Stimulated activated CD8-positive, alpha-beta memory T cell treated with anti-CD3 and anti-CD28 coated beads, Interleukin-7, amount 100 ng/mL, for 4 hours (primary cell): Measurements from ENCODE around the gene ABLIM2.

Source experiments
- DNase-seq, 2 donors: peaks; one replicate each; pipeline ENCODE4 v3.0.0-alpha.2; 2020; ENCODE audit warnings: low read depth in 2 of 2

The ABLIM2 gene

GRCh38 chr4:8192748-8193738 lies 34.4 kb upstream of the ABLIM2 start:
- no peak for DNase-seq

- no peak for DNase-seq
Measured at GRCh38 chr4:8191136-8191747, 32.6 kb upstream of the ABLIM2 start.

GRCh38 chr4:8189551-8190466 lies 31.2 kb upstream of the ABLIM2 start:
- DNase-seq: no peak

GRCh38 chr4:8188743-8189550 lies 30.3 kb upstream of the ABLIM2 start:
- no peak for DNase-seq

- no peak for DNase-seq
Measured at GRCh38 chr4:8188085-8188484, 29.5 kb upstream of the ABLIM2 start.

GRCh38 chr4:8185930-8186329 lies 27.3 kb upstream of the ABLIM2 start:
- DNase-seq: no peak

GRCh38 chr4:8185295-8185694 lies 26.7 kb upstream of the ABLIM2 start:
- DNase-seq: no peak

GRCh38 chr4:8184061-8184460 lies 25.4 kb upstream of the ABLIM2 start:
- DNase-seq: no peak

GRCh38 chr4:8182858-8183725 lies 24.5 kb upstream of the ABLIM2 start:
- no peak for DNase-seq

GRCh38 chr4:8182294-8182693 lies 23.7 kb upstream of the ABLIM2 start:
- DNase-seq: no peak

- DNase-seq: no peak
Measured at GRCh38 chr4:8181844-8182243, 23.2 kb upstream of the ABLIM2 start.

GRCh38 chr4:8181119-8181518 lies 22.5 kb upstream of the ABLIM2 start:
- DNase-seq: no peak

GRCh38 chr4:8180310-8181093 lies 21.9 kb upstream of the ABLIM2 start:
- DNase-seq: no peak

GRCh38 chr4:8179771-8180170 lies 21.2 kb upstream of the ABLIM2 start:
- no peak for DNase-seq

GRCh38 chr4:8179074-8179473 lies 20.5 kb upstream of the ABLIM2 start:
- DNase-seq: no peak

- DNase-seq: no peak
Measured at GRCh38 chr4:8177956-8178355, 19.3 kb upstream of the ABLIM2 start.

GRCh38 chr4:8177552-8177951 lies 18.9 kb upstream of the ABLIM2 start:
- DNase-seq: no peak

GRCh38 chr4:8176547-8177399 lies 18.2 kb upstream of the ABLIM2 start:
- DNase-seq: no peak
